C4-2B (cell line): ENCODE results near the gene PEMT.

ENCODE experiments used
- CTCF ChIP-seq: fragments of 450-650 bp; conservative IDR thresholded peaks from 2 replicates; pipeline ENCODE4 v1.5.1; 2017; ENCODE audit warnings: mild to moderate bottlenecking
- ZFX ChIP-seq: fragments of 450-650 bp; IDR thresholded peaks from 2 replicates; pipeline ENCODE4 v1.6.1; 2017

GRCh38 chr17:17606416-17607000 lies 15.0 kb upstream of the PEMT start:
- TF ChIP-seq CTCF (no peak), ZFX (no peak)
